CD4-positive, alpha-beta T cell treated with Interleukin-4 for 1 hour (primary cell): Measurements from ENCODE around the gene ATP13A3.
A peak's percentile ranks its signal among the peaks of the same experiment; 100 is the strongest.

Experiments used
- DNase-seq, 2 donors: peaks; one replicate each; pipeline ENCODE4 v3.0.0-alpha.2; 2020 to 2022

The ATP13A3 gene

GRCh38 chr3:194474675-194475074, 12.1 kb downstream of the ATP13A3 start:
- DNase-seq: no peak

DNA sequence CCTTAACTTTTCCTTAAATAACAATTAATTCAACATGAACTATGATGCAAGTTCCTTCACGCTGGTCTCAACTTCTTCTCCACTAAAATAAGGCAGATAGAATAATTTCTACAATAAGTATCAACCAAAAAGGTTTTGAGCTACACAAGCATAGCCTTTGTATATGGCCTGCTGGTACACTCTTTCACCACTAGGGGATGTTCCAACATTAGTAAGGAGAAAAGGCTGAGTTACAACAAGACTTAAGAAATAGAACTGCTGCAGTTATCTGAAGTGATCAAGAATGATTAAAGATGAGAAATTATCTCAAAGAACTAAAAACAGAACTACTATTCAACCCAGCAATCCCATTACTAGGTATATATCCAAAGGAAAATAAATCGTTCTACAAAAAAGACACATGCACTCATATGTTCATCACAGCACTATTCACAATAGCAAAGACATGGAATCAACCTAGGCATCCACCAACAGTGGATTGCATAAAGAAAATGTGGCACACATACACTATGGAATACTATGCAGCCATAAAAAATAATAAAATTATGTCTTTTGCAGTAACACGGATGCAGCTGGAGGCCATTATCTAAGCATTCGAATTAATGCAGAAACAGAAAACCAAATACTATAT, 14.4 kb downstream of the ATP13A3 start:
- DNase-seq: peak; percentile 33 to 72

DNA sequence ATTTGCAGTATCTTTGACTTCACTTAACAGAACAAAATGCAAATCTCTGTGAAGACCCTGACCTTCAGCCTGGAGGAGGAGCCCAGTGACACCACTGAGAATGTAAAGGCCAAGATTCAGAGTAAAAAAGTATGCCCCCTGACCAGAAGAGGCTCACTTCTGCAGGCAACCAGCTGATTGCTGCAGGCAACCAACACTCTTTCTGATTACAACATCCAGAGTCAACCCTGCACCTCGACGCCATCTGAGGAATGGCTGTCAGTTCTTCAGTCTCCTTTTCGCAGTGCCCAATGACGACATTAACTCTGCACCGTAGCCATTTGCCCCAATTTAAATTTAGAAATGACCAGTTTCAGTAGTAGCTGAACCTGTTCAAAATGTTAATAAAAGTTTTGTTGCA, 14.9 kb downstream of the ATP13A3 start:
- no peak for DNase-seq

- DNase-seq: no peak
Measured at GRCh38 chr3:194470615-194471014, 16.2 kb downstream of the ATP13A3 start.

DNA sequence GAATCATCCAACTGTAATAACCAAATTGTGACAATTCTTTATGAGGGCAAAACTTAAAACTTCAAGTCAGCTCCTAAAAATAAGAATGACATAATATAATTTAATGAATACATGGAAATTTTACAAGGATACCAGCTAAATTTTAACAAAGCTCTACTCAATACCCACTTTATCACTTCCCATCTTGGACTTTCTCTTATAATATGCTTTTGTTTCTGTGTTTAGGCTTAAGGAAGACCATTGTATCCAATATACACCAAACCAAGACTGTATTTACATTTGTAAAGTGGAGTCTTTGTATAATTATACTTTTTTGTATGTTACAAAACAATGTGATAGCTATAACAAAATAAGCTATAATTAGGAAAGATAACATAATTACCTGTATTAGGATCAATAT, 16.8 kb downstream of the ATP13A3 start:
- no peak for DNase-seq

DNA sequence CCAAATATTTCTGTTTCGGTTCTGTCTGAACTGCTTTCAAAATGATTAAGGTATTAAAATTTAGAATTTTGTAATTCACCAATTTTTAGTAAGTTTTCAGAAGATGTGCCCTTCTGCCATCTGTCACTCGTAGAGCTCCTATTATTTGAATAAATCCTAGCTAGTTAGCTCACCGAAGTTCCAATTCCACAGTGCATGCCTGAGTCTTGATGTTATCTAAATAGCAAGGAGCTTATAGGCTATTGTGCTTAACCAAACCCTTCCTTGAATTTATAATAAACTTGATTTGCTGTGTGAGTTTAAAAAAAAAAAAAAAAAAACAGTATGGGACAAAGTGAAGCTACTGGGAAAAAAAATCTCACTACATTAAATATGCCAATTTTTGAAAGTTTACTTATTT, 18.7 kb downstream of the ATP13A3 start:
- DNase-seq: no peak

DNA sequence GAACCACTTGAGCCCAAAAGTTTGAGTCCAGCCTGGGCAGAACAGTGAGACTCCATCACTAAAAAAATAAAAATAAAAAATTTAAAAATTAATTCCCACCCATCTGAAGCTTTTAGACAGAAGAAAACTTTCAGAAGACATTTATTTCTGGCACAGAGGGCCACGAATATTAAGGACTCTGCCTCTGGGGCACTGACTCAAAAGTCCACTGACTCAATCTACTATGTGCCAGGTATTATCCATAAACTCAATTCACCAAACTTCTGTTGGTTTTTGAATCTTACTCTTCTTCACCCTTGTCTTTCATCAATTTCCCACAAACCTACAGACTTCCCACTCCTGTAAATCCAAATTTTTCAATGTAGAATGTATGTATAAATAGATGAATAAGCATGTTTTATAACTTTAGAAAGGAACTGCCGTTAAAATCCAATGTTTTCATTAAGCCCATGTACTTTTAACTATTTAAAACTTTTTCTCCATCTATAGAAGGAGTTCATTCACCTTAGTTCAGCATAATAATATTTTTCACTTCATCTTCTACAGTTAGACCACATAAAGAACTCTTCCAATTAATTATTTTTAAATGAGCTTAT, 19.9 kb downstream of the ATP13A3 start:
- DNase-seq: no peak

DNA sequence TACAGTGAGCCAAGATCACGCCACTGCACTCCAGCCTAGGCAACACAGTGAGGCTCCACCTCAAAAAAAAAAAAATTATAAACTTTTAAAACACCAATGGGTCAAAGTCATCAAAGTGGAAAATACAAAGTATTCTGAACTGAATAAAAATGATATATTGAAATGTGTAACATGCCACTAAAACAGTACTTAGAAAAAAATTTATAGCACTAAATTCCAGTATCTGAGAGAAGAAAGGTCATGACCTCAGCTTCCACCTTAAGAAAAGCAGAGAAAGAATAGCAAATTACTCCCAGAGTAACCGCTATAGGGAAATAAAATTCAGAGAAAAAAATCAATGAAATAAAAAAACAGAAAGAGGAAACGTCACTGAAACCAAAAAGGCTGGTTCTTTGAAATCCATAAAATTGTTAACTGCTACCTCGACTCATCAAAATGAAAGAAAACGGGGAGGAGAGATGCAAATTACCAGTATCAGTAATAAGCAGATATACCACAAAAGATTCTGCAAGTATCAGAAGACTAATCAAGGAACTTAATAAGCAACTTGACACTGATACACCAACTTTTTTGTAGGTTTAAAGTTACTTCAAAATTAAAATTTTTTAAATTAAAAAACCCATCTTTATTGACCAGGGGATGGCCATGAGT, 20.8 kb downstream of the ATP13A3 start:
- DNase-seq: no peak

GRCh38 chr3:194465246-194465645, 21.6 kb downstream of the ATP13A3 start:
- no peak for DNase-seq

- DNase-seq: no peak
Measured at GRCh38 chr3:194464692-194465091, 22.1 kb downstream of the ATP13A3 start.

GRCh38 chr3:194462936-194463335, 23.9 kb downstream of the ATP13A3 start:
- no peak for DNase-seq

DNA sequence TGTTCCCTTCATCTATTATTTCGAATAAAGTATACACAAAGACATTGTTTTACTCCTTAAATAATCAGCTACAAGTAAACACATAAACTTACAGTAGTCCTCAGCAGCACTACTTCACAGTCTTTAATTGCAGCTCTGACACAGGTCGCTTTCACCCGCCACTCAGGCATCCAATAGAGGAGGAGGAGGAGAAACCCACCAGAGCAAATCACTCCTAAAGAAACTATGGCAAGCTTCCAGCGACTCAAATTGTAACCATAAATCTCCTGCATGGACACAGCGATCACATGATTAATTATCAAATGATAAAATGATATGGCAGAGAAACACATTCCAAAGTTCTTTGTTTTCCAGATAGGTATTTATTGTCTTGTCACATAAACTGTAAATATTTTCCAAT, 26.2 kb downstream of the ATP13A3 start:
- DNase-seq: no peak

- DNase-seq: no peak
Measured at GRCh38 chr3:194458131-194458530, 28.7 kb downstream of the ATP13A3 start.

DNA sequence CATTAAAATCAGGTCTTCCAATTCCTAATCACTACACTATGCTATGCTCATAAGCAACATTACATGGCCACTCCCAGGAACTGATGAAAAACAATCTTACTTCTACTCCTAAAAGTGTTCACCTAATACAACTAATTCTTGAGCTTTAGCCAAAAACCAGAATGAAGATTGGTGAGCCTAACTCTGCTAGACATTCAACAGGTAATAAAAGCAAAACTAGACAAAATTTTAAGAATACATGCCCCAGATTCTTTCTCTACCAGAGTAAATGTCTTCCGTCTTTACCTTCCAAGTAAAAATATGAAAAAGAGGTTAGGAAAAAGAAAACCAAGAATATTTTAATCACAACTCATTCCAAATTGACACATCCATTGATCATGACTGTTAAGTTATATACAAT, 31.3 kb downstream of the ATP13A3 start:
- no peak for DNase-seq

DNA sequence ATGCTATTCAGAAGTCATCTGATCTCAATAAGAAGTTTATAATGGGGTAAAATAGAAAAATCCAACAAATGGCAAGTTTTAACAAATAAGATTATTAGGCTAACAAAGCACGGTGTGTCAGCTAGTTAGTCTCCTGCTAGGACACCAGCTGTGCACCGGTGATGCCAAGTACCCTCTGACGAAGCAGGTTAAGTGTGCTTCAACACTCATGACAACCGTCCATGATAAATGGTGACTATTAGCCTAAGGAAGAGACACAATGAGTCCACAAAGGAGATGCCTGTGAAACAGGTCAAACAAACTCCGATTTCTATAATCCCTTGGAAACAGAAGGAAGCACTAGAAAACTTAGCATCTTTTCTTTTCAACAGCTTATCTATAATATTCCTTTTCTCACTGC, 36.5 kb downstream of the ATP13A3 start:
- no peak for DNase-seq

GRCh38 chr3:194449913-194450312, 36.9 kb downstream of the ATP13A3 start:
- no peak for DNase-seq

DNA sequence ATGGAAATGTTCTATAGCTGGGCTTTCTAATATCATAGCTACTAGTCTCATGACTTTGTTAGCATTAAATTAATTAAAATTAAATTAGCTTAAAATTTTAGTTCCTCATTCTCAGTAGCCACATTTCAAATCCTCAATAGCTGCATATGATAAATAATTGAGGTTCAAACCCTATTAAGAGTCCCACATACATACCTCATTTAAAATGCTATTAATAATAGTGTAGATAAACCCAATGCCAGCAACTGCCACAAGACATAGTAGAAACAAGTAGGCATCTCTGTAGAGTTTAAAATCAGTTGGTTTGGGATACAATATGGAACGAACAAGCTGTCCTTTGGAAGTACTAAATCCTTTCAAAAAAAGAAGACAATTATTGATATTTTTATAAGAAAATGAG, 39.1 kb downstream of the ATP13A3 start:
- no peak for DNase-seq

GRCh38 chr3:194447161-194447560, 39.6 kb downstream of the ATP13A3 start:
- DNase-seq: peak in 1 of 2 donors; percentile 9

DNA sequence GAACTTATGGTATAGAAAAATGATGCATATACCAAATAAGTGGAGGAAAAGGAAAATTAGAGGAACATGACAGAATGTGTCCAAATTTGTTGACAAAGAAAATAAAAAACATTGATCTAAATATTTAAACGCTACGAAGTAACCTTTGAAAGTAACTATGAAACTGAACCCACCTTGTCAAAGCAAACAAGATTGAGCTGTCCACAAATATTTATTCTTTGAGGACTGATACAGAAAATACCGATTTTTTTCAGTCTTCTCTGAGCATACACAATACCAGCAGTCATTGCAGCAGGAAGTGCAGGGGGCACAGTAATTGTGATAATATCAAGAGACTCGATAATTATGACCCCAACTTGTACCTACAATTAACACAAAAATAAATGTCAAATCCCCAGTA, 40.0 kb downstream of the ATP13A3 start:
- DNase-seq: no peak

- no peak for DNase-seq
Measured at GRCh38 chr3:194446172-194446571, 40.6 kb downstream of the ATP13A3 start.

DNA sequence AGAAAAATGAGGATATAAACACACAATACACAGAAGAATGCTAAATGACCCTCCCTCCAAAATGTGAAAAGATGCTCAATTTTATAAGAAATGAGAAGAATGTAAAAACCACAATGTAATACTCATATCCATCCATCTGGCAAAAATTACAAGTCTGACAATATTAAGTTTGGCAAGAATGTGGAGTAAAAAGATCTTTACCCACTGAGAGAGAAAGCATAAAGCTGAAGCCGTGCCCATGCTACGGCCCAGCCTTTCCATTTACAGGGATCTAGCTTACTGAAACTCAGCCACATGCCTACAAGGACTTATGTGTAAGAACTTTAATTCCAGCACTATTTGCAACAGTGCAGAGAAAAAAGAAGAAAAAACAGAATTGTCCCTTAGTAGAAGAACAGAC, 42.9 kb downstream of the ATP13A3 start:
- DNase-seq: no peak

DNA sequence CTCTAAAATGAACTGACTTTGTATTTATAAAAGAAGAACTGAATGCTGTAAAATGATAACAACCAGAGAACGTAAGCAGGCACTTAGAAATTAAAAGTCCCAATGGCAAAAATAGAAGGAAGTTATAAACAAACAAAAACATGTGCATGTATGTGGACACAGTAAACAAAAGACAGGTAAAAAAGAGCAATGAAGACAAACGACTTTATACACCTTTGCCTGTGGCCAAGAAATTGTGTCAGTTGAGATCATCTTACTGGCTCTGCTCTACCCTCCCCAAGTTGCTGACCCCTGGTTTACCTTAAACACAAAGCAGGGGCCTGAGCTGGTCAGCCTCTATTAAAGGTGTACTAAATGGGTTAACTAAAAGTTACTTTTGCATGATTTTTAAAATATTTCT, 46.0 kb downstream of the ATP13A3 start:
- no peak for DNase-seq

DNA sequence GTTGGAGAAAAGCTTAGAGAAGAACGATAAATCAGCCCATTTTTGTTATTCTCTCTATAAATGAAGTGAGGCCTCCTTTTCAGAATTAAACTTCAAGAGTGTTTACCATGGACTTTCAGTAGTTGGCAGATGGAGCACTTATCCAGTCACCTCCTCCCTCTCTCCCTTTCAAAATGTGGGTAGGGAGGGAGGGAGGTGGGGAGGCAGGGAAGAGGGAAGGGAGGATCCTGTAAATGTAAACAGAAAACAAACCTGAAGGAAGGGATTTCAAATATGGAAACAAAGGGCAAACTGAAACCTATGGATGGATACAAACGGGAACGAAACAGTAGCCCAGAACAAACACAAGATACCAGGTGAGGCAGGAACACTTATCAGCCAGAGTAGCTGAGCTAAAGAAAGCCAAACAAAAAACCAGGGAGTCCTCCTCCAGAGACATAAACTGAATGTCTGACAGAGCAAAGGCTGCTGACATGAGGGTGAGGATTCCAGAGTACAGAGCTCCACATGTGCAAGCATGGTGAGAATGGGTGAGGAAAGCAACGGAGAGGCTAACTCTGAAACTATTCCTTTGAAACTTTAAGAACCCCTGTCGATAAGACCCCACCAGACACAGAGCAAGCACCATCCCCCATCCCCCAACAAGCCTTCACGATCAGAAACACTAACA, 46.8 kb downstream of the ATP13A3 start:
- DNase-seq: no peak

- no peak for DNase-seq
Measured at GRCh38 chr3:194434503-194434902, 52.3 kb downstream of the ATP13A3 start.
